HG02885 (cell line): ENCODE data around the gene UGT2B7.
"Not testable (repeated sequence)": the region's sequence is repeated elsewhere in the genome, so short reads cannot be mapped to it uniquely, and the experiment has no call there.

Experiments
- ATAC-seq: cut with Tn5 transposase; IDR thresholded peaks from one replicate; pipeline ENCODE4 v1.9.1; 2021; ENCODE audit warnings: mild to moderate bottlenecking; ENCODE audit not compliant: unreplicated experiment, poor library complexity

The UGT2B7 gene

DNA sequence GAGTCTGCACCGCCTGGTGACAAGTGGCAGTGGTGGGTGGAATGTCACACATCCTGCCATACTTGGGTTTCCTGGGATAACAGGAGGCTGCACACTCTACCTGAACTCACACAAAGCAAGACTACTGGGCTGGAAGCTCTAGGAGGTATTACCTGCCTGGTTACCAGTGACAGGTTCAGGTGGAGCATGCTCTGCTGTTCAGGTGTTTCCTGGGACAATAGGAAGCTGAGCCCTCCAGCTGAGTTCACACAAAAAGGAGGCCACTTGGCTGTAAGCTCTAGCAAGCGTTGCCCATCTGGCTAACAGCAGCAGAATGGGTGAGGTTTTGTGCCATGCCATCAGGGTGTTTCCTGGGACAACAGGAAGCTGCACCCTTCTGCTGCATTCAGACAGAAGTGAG lies 17.4 kb upstream of the UGT2B7 start:
- ATAC-seq, result no peak

DNA sequence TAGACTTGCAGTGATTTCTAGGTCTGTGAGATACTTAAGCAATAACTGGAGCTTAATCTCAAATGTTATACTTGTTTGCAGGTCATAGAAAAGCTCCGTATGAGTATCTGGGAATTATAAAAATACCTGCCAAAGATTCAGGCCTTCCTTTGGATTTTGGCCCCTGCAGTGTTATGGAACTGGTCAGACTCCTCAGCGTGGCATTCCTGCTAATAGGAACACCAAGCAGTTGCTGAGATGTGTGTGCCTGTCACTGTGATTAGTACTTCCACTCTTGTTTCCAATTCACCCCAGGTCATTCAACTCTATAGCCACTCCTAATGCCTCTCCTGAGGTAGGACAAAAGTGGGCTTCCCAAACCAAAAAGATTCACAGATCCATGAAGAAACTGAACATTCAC lies 7.8 kb upstream of the UGT2B7 start:
- no peak for ATAC-seq

DNA sequence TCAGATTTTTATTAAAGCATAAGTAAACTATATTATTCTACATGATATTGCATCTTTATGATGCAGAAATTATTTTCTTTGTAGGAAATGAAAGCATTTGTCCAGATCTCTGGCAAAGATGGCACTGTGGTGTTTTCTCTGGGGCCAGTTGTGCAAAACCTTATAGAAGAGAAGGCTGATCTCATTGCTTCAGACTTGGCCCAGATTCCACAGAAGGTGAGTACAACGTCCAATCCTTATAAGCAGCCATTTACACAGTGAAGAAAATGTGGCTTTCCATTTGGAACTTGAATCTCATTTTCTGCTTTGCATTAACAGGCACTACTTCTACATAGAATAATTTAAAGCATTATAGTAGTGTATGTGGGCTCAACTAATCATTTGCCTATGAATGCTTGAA lies 6.9 kb upstream of the UGT2B7 start:
- no peak for ATAC-seq

DNA sequence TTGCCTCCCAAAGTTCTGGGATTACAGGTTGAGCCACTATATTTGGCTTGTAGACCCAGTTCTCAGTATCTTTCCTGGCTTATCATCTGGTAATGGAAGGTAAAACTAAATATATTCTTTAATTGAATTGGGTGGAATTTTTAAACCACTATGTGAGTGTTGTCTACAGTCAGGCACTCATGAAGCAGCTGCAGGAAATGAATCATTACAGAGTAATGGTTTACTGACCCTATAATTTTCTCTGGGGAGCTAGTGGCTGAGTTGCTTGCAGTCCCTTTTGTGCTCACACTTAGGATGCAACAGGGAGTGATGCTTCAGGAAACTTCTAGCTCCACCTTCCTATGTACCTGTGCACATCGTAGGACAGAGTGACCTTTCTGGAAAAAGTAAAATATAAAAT lies 4.1 kb upstream of the UGT2B7 start:
- no peak for ATAC-seq

DNA sequence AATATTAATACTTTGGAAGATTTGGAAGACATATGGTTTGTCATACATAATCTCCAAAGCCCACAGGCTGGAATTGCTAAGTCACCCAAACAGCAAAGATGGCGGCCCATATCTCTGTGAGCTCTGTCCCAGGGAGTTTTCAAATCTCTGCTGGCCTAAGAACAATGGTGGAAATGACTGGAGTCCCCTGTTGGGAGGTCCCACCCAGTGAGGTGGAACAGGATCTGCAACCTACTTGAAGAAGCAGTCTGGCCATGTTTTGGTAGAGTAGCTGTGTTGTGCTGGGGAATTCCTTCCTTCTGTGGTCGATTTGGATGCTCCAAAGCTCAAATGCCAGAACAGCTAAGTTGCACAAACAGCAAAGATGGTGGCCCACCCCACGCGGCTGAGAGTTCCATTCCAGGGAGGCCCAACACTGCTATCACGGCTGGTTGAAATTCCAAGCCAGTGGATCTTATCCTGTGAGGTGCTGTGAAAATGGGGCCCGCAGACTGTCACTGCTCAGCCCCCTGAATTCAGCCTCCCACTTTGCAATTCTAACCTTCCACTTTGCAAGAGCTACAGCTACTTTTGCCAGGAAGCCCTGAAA lies 3.2 kb upstream of the UGT2B7 start:
- ATAC-seq, result no peak

DNA sequence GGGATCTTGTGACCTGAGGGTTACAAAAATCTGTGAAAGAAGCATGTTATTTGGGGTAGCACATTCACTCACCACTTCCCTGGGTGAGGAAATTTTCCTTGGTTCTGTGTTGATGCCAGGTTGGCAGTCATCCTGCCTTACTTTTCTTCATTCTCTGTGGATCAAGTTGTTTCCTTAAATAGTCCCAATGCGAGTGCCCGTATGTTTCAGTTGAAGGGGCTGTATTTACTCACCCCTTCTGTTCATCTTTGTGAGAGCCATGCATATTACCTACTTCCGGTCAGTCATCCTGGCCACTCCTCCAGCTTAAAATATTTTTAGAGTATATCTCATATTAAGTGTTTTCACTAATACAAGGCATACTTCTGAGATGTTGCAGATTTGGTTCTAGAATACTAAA lies 2.6 kb upstream of the UGT2B7 start:
- ATAC-seq, result no peak

DNA sequence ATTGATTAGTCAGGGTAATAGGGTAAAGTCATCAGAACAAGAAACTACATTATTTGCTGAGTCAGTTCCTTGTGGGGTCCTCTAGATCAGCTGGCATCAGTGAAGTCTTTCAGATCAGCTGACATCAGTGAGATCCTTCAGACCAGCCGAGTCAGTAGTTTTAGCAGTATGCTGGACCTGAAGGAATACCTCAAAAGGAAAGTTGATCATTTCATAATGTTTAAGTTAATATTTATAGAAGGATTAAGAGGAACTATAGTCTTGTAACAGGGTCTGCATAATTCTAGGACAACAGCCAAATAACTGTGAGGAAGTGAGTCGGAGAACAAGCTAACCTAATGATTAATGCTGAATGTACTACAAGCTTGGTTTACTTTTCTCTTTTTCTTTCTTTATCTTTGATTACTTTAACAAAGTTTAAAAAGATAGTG lies 958 bp upstream of the UGT2B7 start:
- no peak for ATAC-seq

DNA sequence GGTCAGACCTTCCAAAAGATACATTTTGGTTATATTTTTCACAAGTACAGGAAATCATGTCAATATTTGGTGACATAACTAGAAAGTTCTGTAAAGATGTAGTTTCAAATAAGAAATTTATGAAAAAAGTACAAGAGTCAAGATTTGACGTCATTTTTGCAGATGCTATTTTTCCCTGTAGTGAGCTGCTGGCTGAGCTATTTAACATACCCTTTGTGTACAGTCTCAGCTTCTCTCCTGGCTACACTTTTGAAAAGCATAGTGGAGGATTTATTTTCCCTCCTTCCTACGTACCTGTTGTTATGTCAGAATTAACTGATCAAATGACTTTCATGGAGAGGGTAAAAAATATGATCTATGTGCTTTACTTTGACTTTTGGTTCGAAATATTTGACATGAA lies 536 bp downstream of the UGT2B7 start:
- no peak for ATAC-seq

DNA sequence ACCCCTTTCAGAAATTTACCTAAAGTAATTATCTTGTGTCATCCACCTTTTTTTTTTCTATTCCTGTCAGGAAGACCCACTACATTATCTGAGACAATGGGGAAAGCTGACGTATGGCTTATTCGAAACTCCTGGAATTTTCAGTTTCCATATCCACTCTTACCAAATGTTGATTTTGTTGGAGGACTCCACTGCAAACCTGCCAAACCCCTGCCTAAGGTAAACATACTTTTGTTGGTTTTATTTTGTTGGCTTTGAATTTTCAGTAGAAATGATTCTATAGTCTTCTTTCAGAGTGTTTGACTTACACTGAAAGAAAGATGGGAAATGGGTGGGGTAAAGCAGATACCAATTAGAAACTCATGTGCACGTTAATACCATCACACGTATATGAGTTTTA lies 2.2 kb downstream of the UGT2B7 start:
- ATAC-seq, result no peak

DNA sequence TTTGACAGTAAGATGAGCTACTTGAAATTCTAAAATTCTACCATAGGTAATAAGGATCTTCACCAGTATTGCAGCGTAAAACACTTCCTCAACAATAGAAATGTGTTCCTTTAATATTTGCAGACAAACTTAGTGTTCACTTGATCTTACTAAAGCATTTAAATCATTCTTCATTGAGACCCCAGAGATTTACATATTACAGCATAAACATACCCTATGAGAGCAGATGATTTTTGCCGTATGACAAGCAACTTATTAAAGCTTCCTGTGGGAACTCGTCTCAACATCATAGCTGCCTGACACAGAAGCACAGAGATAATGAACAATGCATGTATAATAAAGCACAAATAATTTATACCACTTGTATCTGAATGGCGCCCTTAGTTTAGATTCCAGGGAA lies 3.6 kb downstream of the UGT2B7 start:
- ATAC-seq, result no peak

DNA sequence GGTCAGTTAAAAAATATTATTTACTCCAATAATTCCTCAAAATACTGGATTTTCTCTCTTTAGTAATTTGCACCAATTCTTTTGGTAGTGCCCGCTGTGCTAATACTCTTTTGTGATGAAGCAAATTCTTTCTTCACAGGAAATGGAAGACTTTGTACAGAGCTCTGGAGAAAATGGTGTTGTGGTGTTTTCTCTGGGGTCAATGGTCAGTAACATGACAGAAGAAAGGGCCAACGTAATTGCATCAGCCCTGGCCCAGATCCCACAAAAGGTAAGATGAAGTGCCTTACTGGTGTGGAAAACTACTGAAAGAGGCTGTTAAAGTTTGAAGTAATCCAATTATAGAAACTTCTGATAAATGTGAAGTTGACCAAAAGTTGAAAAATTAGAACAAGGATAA lies 6.4 kb downstream of the UGT2B7 start:
- ATAC-seq, result not testable (repeated sequence)

DNA sequence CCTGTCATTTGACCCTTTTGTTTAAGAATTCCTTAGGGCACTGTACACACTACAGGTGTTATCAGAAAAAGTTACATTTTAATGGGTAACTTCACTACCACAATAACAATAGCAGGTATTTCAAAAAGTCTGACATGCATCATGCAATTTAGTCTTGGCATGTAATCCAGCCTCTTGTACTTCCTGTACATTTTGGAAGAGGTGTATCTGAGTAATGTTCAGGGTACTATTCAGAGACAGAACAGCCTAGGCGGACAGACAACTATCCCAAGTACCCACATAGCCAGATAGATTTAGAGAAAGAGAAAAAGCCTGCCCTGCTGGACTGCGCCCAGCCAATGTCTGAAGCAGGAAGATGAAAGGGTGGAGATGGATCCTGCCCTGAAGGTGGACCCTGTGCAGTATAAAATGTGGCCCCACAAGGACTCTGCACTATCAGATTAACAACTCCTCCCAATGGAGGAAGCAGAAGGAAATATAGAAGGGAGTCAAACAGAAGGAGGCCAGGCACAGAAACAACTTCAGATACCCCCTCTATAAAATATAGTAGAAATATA lies 8.5 kb downstream of the UGT2B7 start:
- no peak for ATAC-seq

DNA sequence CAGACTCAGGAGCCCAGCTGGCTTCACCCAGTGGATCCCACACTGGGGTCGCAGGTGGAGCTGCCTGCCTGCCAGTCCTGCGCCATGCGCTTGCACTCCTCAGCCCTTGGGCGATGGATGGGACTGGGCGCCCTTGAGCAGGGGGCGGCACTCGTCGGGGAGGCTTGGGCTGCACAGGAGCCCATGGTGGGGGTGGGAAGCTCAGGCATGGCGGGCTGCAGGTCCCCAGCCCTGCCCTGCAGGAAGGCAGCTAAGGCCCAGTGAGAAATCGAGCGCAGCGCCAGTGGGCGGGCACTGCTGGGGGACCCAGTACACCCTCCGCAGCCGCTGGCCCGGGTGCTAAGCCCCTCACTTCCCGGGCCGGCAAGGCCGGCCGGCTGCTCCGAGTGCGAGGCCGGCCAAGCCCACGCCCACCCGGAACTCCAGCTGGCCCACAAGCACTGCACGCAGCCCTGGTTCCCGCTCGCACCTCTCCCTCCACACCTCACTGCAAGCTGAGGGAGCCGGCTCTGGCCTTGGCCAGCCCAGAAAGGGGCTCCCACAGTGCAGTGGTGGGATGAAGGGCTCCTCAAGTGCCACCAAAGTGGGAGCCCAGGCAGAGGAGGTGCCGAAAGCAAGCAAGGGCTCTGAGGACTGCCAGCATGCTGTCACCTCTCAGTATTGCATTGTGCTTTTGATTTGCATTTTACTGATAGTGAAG lies 19.0 kb downstream of the UGT2B7 start:
- not testable (repeated sequence) for ATAC-seq

DNA sequence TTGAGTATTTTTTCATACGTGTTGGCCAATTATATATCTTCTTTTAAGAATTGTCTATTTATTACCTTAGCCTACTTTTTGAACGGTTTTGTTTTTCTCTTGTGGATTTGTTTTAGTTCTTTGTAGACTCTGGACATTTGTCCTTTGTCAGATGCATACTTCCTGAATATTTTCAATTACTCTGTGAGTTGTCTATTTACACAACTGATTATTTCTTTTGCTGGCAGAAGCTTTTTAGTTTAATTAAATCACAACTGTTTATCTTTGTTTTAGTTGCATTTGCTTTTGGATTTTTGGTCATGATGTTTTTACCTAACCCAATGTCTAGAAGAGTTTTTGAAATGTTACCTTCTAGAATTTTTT lies 19.6 kb downstream of the UGT2B7 start:
- no peak for ATAC-seq

DNA sequence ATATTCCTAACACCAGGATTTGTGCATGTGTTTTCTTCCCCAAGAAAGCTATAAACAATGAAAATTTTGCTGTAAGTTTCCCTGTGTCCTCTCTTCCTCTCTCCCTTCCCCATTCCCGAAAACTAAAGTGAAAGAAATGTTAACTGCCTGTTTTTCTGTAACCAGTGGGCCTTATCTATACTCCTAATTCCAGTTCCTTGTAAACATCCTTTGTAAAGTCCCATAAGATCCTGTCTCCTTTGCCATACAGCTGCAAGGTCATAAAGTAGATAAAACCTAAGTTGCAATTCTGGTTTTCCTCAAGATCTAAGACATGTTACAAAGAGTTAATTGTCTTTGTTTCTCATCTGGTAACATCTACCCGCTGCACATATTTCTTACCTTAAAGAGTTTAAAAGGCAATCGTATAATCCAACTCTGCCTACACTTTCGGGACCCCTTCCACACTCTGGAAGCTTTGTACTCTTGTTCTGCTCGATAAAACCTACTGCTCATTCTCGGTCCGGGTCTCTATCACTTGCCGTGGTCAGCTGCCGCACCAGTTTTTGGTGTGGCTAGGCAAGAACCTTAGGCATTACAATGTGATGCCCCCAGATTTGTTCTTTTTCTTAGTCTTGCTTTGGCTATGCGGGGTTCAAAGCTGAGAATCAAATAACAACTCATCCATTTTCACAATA lies 20.5 kb downstream of the UGT2B7 start:
- ATAC-seq, result no peak

DNA sequence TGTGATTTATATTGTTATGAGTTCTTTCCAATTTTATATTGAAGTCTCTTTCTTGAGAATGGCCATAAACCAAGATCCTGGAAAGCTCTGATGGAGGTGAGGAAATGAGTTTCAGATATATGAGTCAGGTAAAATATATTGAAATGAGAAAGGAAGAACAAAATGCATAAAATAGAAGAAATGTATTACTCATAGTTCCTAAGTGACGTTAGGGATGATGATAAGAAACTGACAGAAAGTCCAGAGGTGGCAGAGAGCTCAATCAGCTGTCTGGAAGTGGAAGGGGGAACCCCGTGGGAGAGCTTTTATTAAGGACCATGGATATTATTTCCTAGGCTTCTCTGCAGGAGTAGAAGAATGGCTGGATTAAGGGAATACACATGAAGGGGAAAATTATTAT lies 24.6 kb downstream of the UGT2B7 start:
- no peak for ATAC-seq

DNA sequence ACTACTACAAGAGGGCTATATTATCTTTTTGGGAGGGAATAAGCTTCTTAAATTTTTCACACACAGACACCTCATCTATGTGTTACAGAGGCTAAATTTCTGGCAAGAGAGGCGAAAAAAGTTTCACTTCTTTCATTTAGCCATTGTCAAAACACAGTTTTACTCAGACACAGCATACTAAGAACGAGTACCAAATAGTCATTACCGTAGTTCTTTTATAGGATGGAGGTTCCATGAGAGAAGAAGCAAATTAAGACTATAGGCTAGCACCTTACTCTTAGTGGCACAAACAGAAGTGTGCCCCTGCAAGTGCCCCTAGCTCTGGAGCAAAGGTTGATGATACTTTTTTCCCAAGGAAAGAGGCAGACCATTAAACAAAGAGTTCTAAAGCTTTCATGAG lies 26.2 kb downstream of the UGT2B7 start:
- no peak for ATAC-seq

DNA sequence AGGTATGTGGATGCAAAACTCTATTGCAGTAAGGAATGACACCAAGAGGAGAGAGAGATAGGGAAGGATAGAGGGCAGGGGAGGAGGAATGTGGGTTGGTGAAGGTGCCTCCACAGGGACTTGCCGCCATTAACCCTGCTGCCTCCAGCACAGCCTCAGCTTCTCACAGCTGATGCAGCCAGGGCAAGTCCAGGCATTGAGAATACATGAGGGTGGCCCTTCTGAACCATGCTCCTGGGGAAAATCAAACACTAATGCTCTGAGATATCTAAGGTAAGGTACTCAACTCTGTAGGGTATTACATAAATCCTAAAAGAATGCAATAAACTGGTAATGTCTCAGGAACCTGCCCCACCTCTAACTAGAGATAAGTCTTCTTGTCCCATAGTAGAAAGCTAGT lies 28.7 kb downstream of the UGT2B7 start:
- no peak for ATAC-seq

DNA sequence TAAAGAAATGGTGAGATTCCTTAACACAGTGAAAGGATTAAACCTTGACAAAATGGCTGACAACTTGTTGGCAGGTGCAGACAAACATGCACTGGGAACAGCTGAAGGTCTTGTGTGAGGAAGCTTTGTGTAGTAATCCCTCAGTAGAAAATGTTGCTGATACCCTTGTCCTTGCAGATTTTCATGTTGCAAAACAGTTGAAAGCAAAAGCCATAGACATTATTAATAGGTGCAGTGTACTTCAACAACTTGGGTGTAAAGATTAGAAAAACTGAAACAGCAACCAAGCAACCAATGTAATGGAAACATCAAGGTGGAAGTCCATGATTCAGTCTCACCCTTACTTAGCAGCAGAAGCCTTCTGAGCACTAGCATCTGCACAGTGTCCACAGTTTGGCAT lies 29.8 kb downstream of the UGT2B7 start:
- ATAC-seq, result peak; percentile 40

DNA sequence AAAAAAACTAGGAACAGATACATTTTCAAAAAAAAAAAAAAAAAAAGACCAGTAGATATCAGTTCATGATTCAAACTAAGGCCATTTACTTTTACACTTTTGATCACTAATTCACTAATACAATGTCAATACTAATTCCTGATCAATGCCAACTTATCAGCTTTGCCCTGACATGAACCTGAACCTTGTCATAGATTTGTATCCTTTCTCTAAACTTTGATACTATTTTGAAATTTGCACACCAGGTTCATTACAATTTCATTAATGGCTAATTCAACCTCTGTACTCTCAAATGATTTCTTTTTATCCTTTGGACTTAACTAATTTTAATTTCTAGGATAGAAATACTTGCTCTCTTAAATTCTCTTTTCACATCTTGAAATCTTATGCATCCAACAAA lies 37.7 kb downstream of the UGT2B7 start:
- no peak for ATAC-seq

DNA sequence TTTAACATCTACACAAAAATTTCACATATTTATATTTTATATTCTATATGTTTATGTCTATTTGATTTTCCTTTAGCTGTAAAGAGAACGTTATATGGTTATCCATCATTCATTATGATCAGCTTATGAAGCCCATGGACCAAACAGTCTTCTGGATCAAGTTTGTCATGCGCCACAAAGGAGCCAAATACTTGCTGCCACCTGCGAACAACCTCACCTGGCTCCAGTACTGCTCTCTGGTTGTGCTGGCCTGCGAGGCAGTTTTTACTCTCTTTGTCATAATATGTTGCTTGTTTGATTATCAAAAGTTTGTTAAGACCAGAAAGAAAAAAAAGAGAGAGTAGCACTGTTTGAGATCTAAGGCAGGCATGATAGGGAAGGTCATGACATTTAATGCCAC lies 38.2 kb downstream of the UGT2B7 start:
- no peak for ATAC-seq

DNA sequence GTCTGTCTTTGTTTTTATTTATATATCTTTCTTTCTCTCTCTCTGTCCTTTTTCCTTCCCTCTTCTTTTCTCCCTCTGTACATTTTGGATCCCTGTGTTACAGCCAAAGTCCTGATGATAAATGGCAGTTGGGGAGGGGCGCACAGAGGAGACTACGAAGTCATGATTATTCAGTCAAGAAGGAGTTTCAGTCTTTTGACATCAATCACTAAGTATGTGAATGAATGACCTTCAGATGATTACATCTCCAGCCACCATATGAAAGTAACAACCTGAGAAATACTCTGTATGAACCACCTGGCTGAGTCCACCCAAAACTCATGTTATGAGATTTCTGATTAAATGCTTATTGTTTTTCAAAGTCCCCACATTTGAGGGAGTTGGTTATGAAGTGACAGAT lies 45.0 kb downstream of the UGT2B7 start:
- ATAC-seq, result no peak
